GM12801 (cell line): ENCODE measurements around the gene IGFBP4.

Experiments
- CTCF ChIP-seq: IDR thresholded peaks from one replicate; pipeline ENCODE4 v1.5.1; 2011; ENCODE audit warnings: control low read depth; ENCODE audit not compliant: insufficient read length; ENCODE audit errors: extremely low read depth

The IGFBP4 gene

GRCh38 chr17:40452216-40452787 lies 9.1 kb downstream of the IGFBP4 start:
- TF ChIP-seq CTCF, result no peak

- TF ChIP-seq CTCF, result no peak
Observed at GRCh38 chr17:40452921-40453378, 9.7 kb downstream of the IGFBP4 start.

GRCh38 chr17:40453881-40454612 lies 10.8 kb downstream of the IGFBP4 start:
- no peak for TF ChIP-seq CTCF

GRCh38 chr17:40454613-40454995 lies 11.4 kb downstream of the IGFBP4 start:
- TF ChIP-seq CTCF, result no peak

- TF ChIP-seq CTCF, result no peak
Observed at GRCh38 chr17:40456396-40456951, 13.2 kb downstream of the IGFBP4 start.

GRCh38 chr17:40457369-40457768 lies 14.1 kb downstream of the IGFBP4 start:
- no peak for TF ChIP-seq CTCF

GRCh38 chr17:40457964-40458791 lies 14.9 kb downstream of the IGFBP4 start:
- no peak for TF ChIP-seq CTCF
